GM08714 (cell line): ENCODE results near the gene HSPA6.
"Not testable (repeated sequence)": the region's sequence is repeated elsewhere in the genome, so short reads cannot be mapped to it uniquely, and the experiment has no call there.

Source experiments
- H3K4me3 ChIP-seq: fragments of 200-500 bp; sonication (Bioruptor generic); 2 replicates; pipeline ENCODE4 v1.5.1; 2014; ENCODE audit warnings: mild to moderate bottlenecking, low read length, inconsistent platforms
- ZNF274 ChIP-seq: IDR thresholded peaks from 2 replicates; pipeline ENCODE4 v1.6.1; 2012; ENCODE audit warnings: mild to moderate bottlenecking, low read depth, low read length

HSPA6 gene

GRCh38 chr1:161523817-161524741 is at the start of gene HSPA6:
Gene HSPA6, plus strand, starts transcription at chr1:161524540. Its CDS starts 119 bp downstream, at chr1:161524659.
- peak within 1 kb of the TSS; percentile 65 for H3K4me3 ChIP-seq

- not testable (repeated sequence) for H3K4me3 ChIP-seq
These were observed 46.6 kb upstream of the HSPA6 start for GRCh38 chr1:161477711-161478110.

- TF ChIP-seq ZNF274 = no peak
These were observed 45.4 kb upstream of the HSPA6 start for GRCh38 chr1:161478985-161479384.

GRCh38 chr1:161480381-161481035 is 43.8 kb upstream of the HSPA6 start:
- no peak overlapping the region for H3K4me3 ChIP-seq
- TF ChIP-seq ZNF274 = no peak

More at GRCh38 chr1:161478985-161479384, 45.4 kb upstream of the HSPA6 start:
- H3K4me3 ChIP-seq = no peak overlapping the region

- TF ChIP-seq ZNF274 = no peak
- no peak overlapping the region for H3K4me3 ChIP-seq
These were observed 42.5 kb upstream of the HSPA6 start for GRCh38 chr1:161481624-161482392.

- TF ChIP-seq ZNF274 = no peak
- H3K4me3 ChIP-seq = no peak overlapping the region
These were observed 41.7 kb upstream of the HSPA6 start for GRCh38 chr1:161482610-161483009.

GRCh38 chr1:161483361-161483760 is 41.0 kb upstream of the HSPA6 start:
- no peak for TF ChIP-seq ZNF274
- no peak overlapping the region for H3K4me3 ChIP-seq

GRCh38 chr1:161484613-161485012 is 39.7 kb upstream of the HSPA6 start:
- no peak overlapping the region for H3K4me3 ChIP-seq
- TF ChIP-seq ZNF274 = no peak

GRCh38 chr1:161486806-161487741 is 37.3 kb upstream of the HSPA6 start:
- no peak for TF ChIP-seq ZNF274
- H3K4me3 ChIP-seq = no peak overlapping the region

- no peak for TF ChIP-seq ZNF274
- no peak overlapping the region for H3K4me3 ChIP-seq
These were observed 32.9 kb upstream of the HSPA6 start for GRCh38 chr1:161491472-161491871.

- TF ChIP-seq ZNF274 = no peak
- H3K4me3 ChIP-seq = no peak overlapping the region
These were observed 31.5 kb upstream of the HSPA6 start for GRCh38 chr1:161492827-161493226.

GRCh38 chr1:161494091-161494735 is 30.1 kb upstream of the HSPA6 start:
- H3K4me3 ChIP-seq = no peak overlapping the region
- TF ChIP-seq ZNF274 = no peak

GRCh38 chr1:161495490-161495889 is 28.9 kb upstream of the HSPA6 start:
- TF ChIP-seq ZNF274 = no peak

More at GRCh38 chr1:161495490-161495889, 28.9 kb upstream of the HSPA6 start:
- no peak overlapping the region for H3K4me3 ChIP-seq
